HG03354 (cell line): ENCODE results near the gene LAMA5.

Experiments used
- ATAC-seq: cut with Tn5 transposase; IDR thresholded peaks from one replicate; pipeline ENCODE4 v1.9.1; 2021; ENCODE audit warnings: mild to moderate bottlenecking; ENCODE audit not compliant: unreplicated experiment, poor library complexity, severe bottlenecking

The LAMA5 gene

GRCh38 chr20:62367136-62367632, at the start of gene LAMA5:
LAMA5 (minus strand) TSS chr20:62367312; CDS start chr20:62367245, 67 bp downstream.
- no peak for ATAC-seq

- no peak for ATAC-seq
These were observed 48.4 kb upstream of the LAMA5 start for GRCh38 chr20:62415354-62416111.

- no peak for ATAC-seq
These were observed 46.9 kb upstream of the LAMA5 start for GRCh38 chr20:62413896-62414481.

DNA sequence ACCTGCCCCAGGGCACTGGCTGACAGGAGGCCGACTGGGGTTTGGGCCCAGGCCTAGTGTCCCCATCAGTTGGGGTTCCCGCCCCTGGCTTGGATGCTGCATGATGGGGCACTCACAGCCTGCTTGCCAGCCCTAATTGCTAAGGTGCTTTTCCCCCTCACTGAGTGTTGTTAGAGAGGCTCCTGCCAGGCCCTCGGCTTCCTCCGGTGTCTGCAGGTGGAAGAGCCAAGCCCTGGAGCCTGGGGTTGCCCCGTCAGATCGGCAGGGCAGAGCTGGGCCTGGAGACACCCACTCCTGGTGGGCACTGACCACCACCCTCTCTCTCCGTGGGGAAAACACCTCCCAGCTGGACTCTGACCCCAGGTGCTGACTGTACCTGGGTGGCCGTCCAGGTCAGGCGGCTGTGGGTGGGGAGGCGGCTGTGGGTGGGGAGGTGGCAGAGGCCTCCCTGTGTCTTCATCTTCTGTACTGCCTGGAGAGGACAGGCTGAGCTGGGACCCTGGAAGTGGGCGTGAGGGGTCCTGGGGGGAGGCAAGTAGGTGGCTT, 46.0 kb upstream of the LAMA5 start:
- no peak for ATAC-seq

DNA sequence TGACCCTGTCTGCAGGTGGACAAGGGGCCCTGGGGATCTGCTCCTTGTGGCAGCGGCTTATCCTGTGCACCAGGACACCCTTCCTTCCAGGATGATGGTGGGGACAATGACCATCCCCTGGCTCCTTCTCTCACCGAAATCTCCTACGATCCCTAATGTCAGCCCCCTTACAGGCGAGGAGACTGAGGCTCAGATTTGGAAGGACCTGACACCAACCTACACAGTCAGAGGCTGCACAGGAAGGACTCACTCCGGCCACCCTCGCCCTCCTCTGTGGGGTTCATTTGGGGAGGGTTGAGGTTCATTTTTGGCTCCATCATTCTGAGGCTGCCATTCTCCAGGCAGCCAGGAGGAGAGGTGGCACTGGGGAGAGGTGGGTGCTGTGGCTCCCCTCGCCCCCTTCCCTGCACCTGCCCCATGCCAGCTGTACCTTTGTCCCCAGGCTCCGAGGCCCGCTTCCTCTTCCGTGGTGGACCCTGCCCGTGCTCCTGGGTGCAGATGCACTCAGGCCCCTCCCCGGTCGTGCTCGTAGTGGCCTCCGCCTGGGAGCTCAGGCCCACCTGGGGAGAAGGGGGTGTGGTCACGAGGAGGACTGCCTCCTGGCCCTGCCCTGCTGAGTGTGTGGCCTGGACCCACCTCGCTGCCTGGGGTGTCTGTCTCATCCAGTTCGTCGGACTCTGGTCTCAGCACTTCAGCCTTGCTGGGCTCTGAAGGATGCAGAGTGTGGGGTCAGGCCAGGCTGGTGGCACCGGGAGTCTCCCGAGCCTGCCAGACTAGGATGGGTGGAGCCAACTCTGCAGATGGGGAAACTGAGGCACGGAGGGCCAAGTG, 45.3 kb upstream of the LAMA5 start:
- ATAC-seq = no peak

DNA sequence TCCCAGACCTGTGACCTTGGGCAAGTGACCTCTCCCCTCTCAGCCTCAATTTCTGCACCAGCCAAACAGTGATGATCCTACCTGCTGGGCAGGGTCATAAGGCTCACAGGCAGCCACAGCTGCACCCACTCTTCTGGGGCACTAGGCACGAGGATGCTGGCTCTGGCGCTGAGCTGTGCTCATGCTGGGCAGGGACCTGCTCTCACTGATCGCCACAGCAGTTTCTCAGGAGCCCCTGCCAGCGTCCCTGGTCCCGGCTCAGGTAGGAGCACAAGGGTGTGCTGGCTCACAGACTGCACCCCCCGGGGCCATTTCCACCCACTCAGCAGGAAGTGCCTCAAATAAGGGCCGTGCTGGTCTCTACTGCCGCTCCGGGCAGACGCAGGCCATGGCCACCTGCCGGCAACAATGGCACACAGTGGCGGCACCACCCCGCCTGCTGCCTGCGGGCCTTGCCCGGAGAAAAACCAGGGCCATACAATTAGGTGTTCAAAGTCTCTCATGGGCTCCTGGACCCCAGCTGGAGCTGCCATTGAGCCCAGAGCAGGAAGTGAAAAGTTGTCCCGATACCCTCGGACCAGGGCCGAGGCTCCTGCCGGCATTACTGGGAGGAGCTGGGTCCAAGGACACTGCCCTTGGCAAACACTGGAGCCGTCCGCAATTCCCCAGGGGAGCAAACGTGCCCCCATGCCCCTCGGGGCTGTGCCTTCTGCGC, 44.5 kb upstream of the LAMA5 start:
- no peak for ATAC-seq

GRCh38 chr20:62410746-62411478, 43.8 kb upstream of the LAMA5 start:
- no peak for ATAC-seq

DNA sequence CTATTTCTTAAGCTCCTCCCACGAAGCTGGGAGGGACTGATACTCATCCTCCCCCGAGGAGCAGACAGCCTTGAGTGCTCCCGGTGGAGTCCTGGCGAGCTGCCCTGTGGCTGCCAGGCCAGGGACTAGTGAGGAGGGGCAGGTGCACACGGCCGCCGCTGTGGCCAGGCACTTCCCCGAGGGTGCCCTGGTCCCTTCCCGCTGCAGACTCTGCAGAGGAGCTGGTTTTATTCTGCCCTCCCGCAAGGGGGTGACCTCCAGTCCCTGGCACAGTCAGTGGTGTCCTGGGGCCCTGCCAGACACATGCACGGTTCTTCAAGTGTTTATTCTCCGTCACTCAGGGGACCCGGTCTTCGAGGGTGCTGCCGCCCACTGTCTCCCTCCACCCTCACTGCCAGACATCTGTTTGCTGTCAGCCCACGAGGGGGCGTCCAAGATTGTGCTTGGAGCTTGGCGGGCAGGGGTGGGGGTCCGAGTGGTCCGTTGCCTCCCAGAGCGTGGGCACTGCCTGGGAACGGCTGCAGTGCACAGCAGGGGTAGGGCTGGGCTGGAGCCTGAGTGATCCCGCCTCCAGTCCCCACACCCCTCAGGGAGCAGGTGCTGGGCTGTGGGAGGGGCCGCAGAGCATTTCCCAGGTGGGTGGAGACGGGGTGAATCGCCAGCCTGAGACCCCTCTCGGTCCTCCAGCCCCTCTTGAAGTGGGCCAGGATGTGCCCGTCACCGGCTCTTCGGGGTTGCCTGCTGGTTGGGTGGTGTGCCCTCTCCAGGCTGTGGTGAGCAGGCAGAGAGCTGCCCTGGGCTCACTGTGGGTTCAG, 43.0 kb upstream of the LAMA5 start:
- ATAC-seq = no peak

- ATAC-seq = no peak
These were observed 42.2 kb upstream of the LAMA5 start for GRCh38 chr20:62409086-62409853.

DNA sequence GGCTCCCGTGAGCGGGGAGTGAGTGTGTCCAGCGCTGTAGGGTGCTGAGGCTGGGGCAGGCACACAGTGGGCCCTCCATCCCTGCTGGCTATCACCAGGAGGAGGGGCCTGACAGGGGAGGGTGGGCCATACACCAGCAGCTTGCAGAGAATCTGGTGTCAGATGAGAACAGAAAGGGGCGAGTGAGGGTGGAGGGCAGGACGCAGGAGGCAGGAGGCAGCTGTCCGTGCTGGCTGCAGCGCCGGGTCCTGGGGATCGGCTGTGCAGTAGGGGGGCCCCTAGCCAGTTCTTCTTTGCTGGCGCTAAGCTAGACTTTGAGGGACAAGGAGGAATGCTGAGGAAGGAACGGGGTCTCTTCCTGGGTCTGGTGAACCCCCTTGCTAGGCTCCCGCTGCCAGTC, 41.5 kb upstream of the LAMA5 start:
- no peak for ATAC-seq

GRCh38 chr20:62408055-62408454, 40.9 kb upstream of the LAMA5 start:
- no peak for ATAC-seq

- peak; percentile 87 for ATAC-seq
These were observed 40.3 kb upstream of the LAMA5 start, which contains the start of gene CABLES2 for GRCh38 chr20:62407221-62407992. CABLES2 (minus strand) TSS chr20:62407285; CDS start chr20:62407276, 9 bp downstream.

GRCh38 chr20:62406635-62407176, 39.6 kb upstream of the LAMA5 start:
- ATAC-seq = peak; percentile 6

GRCh38 chr20:62405981-62406513, 38.9 kb upstream of the LAMA5 start:
- no peak for ATAC-seq

DNA sequence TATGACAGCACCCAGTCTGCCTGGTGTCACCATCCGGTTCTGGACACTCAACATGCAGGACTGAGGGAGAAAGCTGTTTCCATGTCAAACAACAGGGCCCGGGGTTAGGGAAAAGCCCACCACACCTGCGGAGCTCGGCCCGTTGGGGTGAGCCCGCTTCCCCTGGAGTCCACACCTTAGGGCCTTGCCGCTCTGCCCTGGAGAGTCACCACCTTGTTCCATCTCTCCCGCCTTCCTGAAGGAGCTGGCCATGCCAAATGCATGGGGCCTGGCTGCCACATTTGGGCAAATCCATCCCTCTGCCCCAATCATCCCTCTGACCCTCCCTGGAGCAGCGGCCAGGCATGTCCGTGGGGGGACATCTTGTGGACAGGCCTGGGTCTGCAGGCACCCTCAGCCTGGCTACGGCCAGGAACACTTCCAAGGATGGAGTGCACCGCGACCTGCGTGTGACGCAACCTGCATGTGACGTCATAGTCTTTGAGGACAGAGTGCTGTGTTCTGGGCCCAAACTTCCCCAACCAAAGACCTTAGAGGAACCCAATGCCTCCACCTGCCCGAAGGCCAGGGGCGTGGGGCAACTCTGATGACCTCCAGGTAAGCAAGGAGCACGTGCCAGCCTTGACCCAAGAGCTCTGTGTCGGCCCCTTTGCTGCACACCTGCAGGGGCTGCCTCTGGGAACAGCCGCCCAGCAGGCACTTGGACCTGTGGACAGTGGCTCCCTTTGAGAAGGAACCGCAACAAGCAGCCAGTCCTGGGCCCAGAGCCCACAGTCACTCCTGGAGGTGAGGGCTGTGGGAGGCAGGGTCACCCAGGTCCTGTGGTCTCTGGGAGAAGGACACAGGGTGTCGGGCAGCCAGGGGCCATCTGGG, 38.2 kb upstream of the LAMA5 start:
- ATAC-seq = no peak
